Measurements from ENCODE around the gene NEUROD4.

NEUROD4 gene

GRCh38 chr12:55001198-55001868 lies 18.4 kb upstream of the NEUROD4 start:
- no peak for DNase-seq

GRCh38 chr12:55002355-55002754 lies 17.4 kb upstream of the NEUROD4 start:
- DNase-seq, result no peak

- no peak for DNase-seq
Measured at GRCh38 chr12:55008944-55009585, 10.7 kb upstream of the NEUROD4 start.

GRCh38 chr12:55017416-55017925 lies 2.3 kb upstream of the NEUROD4 start:
- no peak for DNase-seq

- no peak for DNase-seq
Measured at GRCh38 chr12:55024575-55024974, 4.8 kb downstream of the NEUROD4 start.

- no peak for DNase-seq
Measured at GRCh38 chr12:55025508-55025907, 5.7 kb downstream of the NEUROD4 start.

- no peak for DNase-seq
Measured at GRCh38 chr12:55034218-55034617, 14.4 kb downstream of the NEUROD4 start.

- DNase-seq, result no peak
Measured at GRCh38 chr12:55036326-55037115, 16.7 kb downstream of the NEUROD4 start.

GRCh38 chr12:55037351-55037987 lies 17.7 kb downstream of the NEUROD4 start:
- DNase-seq, result no peak

- DNase-seq, result no peak
Measured at GRCh38 chr12:55039395-55040354, 19.9 kb downstream of the NEUROD4 start.

- DNase-seq, result no peak
Measured at GRCh38 chr12:55041345-55042055, 21.7 kb downstream of the NEUROD4 start.

- no peak for DNase-seq
Measured at GRCh38 chr12:55043542-55043941, 23.8 kb downstream of the NEUROD4 start.

GRCh38 chr12:55044135-55044534 lies 24.4 kb downstream of the NEUROD4 start:
- no peak for DNase-seq

GRCh38 chr12:55049676-55050075 lies 29.9 kb downstream of the NEUROD4 start:
- DNase-seq, result no peak

GRCh38 chr12:55051197-55051947 lies 31.6 kb downstream of the NEUROD4 start:
- DNase-seq, result no peak

- DNase-seq, result no peak
Measured at GRCh38 chr12:55057481-55057880, 37.7 kb downstream of the NEUROD4 start.

- DNase-seq, result no peak
Measured at GRCh38 chr12:55058082-55058481, 38.3 kb downstream of the NEUROD4 start.

- DNase-seq, result no peak
Measured at GRCh38 chr12:55058776-55059175, 39.0 kb downstream of the NEUROD4 start.

- DNase-seq, result no peak
Measured at GRCh38 chr12:55060470-55060869, 40.7 kb downstream of the NEUROD4 start.

- DNase-seq, result no peak
Measured at GRCh38 chr12:55061024-55061423, 41.2 kb downstream of the NEUROD4 start.

- no peak for DNase-seq
Measured at GRCh38 chr12:55063291-55063690, 43.5 kb downstream of the NEUROD4 start.

Data from activated CD8-positive, alpha-beta memory T cell treated with anti-CD3 and anti-CD28 coated beads, Interleukin-2, amount 50 U/mL, for 4 hours (primary cell).